Measurements from ENCODE around the gene HDAC3.
A peak's percentile ranks its signal among the peaks of the same experiment; 100 is the strongest.

The HDAC3 gene

GRCh38 chr5:141656396-141656795 lies 19.7 kb upstream of the HDAC3 start (continued):
- TF ChIP-seq, protein P1, sequence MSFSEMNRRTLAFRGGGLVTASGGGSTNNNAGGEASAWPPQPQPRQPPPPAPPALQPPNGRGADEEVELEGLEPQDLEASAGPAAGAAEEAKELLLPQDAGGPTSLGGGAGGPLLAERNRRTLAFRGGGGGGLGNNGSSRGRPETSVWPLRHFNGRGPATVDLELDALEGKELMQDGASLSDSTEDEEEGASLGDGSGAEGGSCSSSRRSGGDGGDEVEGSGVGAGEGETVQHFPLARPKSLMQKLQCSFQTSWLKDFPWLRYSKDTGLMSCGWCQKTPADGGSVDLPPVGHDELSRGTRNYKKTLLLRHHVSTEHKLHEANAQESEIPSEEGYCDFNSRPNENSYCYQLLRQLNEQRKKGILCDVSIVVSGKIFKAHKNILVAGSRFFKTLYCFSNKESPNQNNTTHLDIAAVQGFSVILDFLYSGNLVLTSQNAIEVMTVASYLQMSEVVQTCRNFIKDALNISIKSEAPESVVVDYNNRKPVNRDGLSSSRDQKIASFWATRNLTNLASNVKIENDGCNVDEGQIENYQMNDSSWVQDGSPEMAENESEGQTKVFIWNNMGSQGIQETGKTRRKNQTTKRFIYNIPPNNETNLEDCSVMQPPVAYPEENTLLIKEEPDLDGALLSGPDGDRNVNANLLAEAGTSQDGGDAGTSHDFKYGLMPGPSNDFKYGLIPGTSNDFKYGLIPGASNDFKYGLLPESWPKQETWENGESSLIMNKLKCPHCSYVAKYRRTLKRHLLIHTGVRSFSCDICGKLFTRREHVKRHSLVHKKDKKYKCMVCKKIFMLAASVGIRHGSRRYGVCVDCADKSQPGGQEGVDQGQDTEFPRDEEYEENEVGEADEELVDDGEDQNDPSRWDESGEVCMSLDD (tag by site-specific recombination; IDR thresholded peaks at IDR 0.05): no peak

DNA sequence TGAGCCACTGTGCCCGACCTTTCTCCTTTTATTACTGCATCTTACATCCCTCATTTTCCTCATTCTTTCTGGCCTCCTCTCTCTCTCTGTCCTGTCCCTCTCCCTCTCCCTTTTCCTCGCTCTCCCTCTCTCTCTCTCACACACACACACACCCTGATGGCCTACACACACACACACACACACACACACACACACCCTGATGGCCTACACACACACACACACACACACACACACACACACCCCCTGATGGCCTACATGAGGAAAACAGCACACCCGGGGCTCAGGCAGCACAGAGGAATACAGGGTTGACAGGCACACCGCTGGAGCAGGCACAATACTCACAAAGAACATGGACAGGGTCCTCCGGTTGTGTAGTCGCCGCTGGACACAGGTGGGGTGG lies 18.4 kb upstream of the HDAC3 start:
- Histone ChIP-seq H3K36me3 (ENCODE audit: control insufficient read depth in 2 of 2, insufficient read depth in 1 of 2, low read length in 2 of 2) (peaks cover 0 to 6% of the 10 kb centered on the region in 2 experiments; a peak in 1 of 3 replicates), H3K4me3 (ENCODE audit: low read depth, low read length) (no peak overlapping the region), H3K27ac (ENCODE audit: extremely low read depth, low read depth, low read length) (no peak overlapping the region), H3K4me1 (ENCODE audit: control insufficient read depth, insufficient read depth, low read length) (no peaks in the 10 kb centered on the region), H3K9me3 (ENCODE audit: control insufficient read depth, insufficient read depth, low read depth, low read length) (no peaks in the 10 kb centered on the region)
- POLR2A ChIA-PET: interaction anchor here (0.7 kb wide), 1 partner anchor 22 kb away, joined by 4 read pairs; no protein-coding TSS in a partner anchor
- TF ChIP-seq, protein P2, sequence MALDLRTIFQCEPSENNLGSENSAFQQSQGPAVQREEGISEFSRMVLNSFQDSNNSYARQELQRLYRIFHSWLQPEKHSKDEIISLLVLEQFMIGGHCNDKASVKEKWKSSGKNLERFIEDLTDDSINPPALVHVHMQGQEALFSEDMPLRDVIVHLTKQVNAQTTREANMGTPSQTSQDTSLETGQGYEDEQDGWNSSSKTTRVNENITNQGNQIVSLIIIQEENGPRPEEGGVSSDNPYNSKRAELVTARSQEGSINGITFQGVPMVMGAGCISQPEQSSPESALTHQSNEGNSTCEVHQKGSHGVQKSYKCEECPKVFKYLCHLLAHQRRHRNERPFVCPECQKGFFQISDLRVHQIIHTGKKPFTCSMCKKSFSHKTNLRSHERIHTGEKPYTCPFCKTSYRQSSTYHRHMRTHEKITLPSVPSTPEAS (tag by site-specific recombination; IDR thresholded peaks at IDR 0.05): peak; percentile 97
- TF ChIP-seq EGR2 (tag by site-specific recombination; IDR thresholded peaks at IDR 0.05; ENCODE audit: low read depth): peak; percentile 58; the same call in 1 of the 2 replicates
- 0 out of 2 replicates have a peak, but pooled peaks have one; percentile 46 for TF ChIP-seq ZNF521 (tag by site-specific recombination; IDR thresholded peaks at IDR 0.05)
- TF ChIP-seq ZFHX2 (tag by site-specific recombination; conservative IDR thresholded peaks at IDR 0.05): peak; percentile 51; the same call in 1 of the 2 replicates
- TF ChIP-seq ZNF10 (tag by site-specific recombination; IDR thresholded peaks at IDR 0.05): no peak
- no peak for TF ChIP-seq ZNF560 (tag by site-specific recombination; IDR thresholded peaks at IDR 0.05; ENCODE audit: borderline replicate concordance)
- TF ChIP-seq ZNF529 (tag by site-specific recombination; IDR thresholded peaks at IDR 0.05; ENCODE audit: insufficient replicate concordance): no peak
- TF ChIP-seq ZNF585B (tag by site-specific recombination; IDR thresholded peaks at IDR 0.05): no peak
- CTCF ChIA-PET: no interaction called here

- Histone ChIP-seq H3K36me3 (ENCODE audit: control insufficient read depth in 2 of 2, insufficient read depth in 1 of 2, low read length in 2 of 2) (peaks cover 0 to 6% of the 10 kb centered on the region in 2 experiments; a peak in 1 of 3 replicates), H3K27ac (ENCODE audit: extremely low read depth, low read depth, low read length) (no peak overlapping the region), H3K4me3 (ENCODE audit: low read depth, low read length) (no peak overlapping the region), H3K4me1 (ENCODE audit: control insufficient read depth, insufficient read depth, low read length) (no peaks in the 10 kb centered on the region), H3K9me3 (ENCODE audit: control insufficient read depth, insufficient read depth, low read depth, low read length) (no peaks in the 10 kb centered on the region)
- ChIA-PET POLR2A (interaction anchor here (0.5 to 2.0 kb wide), 4 partner anchors 18 to 23 kb away, joined by 4 to 8 read pairs (median 6); partner anchors contain the start of genes HDAC3 and RELL2), CTCF (interaction anchor here (0.6 to 2.9 kb wide), 5 partner anchors 11 to 73 kb away, joined by 3 to 17 read pairs (median 4); no protein-coding TSS in a partner anchor)
- TF ChIP-seq ZNF23 (tag by site-specific recombination; IDR thresholded peaks at IDR 0.05; ENCODE audit: borderline replicate concordance): no peak
- TF ChIP-seq ZNF239 (tag by site-specific recombination; IDR thresholded peaks at IDR 0.05): no peak
- TF ChIP-seq GFI1B (tag by site-specific recombination; IDR thresholded peaks at IDR 0.05): no peak
- TF ChIP-seq ZNF670 (tag by site-specific recombination; IDR thresholded peaks at IDR 0.05; ENCODE audit: low read depth): no peak
- TF ChIP-seq, protein P3, sequence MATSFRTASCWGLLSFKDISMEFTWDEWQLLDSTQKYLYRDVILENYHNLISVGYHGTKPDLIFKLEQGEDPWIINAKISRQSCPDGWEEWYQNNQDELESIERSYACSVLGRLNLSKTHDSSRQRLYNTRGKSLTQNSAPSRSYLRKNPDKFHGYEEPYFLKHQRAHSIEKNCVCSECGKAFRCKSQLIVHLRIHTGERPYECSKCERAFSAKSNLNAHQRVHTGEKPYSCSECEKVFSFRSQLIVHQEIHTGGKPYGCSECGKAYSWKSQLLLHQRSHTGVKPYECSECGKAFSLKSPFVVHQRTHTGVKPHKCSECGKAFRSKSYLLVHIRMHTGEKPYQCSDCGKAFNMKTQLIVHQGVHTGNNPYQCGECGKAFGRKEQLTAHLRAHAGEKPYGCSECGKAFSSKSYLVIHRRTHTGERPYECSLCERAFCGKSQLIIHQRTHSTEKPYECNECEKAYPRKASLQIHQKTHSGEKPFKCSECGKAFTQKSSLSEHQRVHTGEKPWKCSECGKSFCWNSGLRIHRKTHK (tag by site-specific recombination; IDR thresholded peaks at IDR 0.05): no peak
- TF ChIP-seq ZNF792 (tag by site-specific recombination; IDR thresholded peaks at IDR 0.05): no peak
- no peak for TF ChIP-seq GLIS1 (tag by site-specific recombination; IDR thresholded peaks at IDR 0.05)
- TF ChIP-seq ZNF292 (tag by site-specific recombination; IDR thresholded peaks at IDR 0.05; ENCODE audit: borderline replicate concordance, low read depth): no peak
- no peak for TF ChIP-seq ZNF146 (tag by site-specific recombination; IDR thresholded peaks at IDR 0.05)
- no peak for TF ChIP-seq ZNF362 (tag by site-specific recombination; IDR thresholded peaks at IDR 0.05)
- no peak for TF ChIP-seq ZIC2 (tag by site-specific recombination; IDR thresholded peaks at IDR 0.05)
- TF ChIP-seq ZNF416 (tag by site-specific recombination; IDR thresholded peaks at IDR 0.05): no peak
- TF ChIP-seq ZFHX2 (tag by site-specific recombination; conservative IDR thresholded peaks at IDR 0.05): no peak
- no peak for TF ChIP-seq ZNF426 (tag by site-specific recombination; IDR thresholded peaks at IDR 0.05)
- TF ChIP-seq ZBTB1 (tag by site-specific recombination; IDR thresholded peaks at IDR 0.05): no peak
Observed at GRCh38 chr5:141654298-141654697, 17.6 kb upstream of the HDAC3 start.

Data from HEK293 (cell line).